HCT116 (cell line): ENCODE data around the gene PPTC7. TPM values are rescaled to one million over a fixed set of nuclear protein-coding genes. Genes with fewer than 3 reads are reported as not detected.

Source experiments
- ATAC-seq: fragments of 200-7000 bp; cut with Tn5 transposase; 2 replicates; pipeline ENCODE4 v1.9.1; 2020; ENCODE audit warnings: mild to moderate bottlenecking, moderate library complexity
- BruUV-seq: library from RNA; stranded (reverse); fragments of 400-500 nt; replicated peaks from 2 replicates; lab custom pipeline; 2021; lab: Mats Ljungman, UMichigan
- CTCF ChIA-PET: fragments of 300-600 bp; sonication (Branson Sonifier 250); formaldehyde crosslinking; loops from one replicate; lab custom pipeline; 2021; ENCODE audit warnings: antibody characterized with exemption; lab: Charles Lee
- POLR2A ChIA-PET: fragments of 300-600, 350-600 bp; sonication (Branson Sonifier 250); formaldehyde crosslinking; loops from one replicate; lab custom pipeline; 2021; ENCODE audit warnings: antibody characterized with exemption; lab: Charles Lee
- RAD21 ChIA-PET, 2 experiments: fragments of 300-600 bp; sonication (Branson Sonifier 250); formaldehyde crosslinking; loops; one replicate each; lab custom pipeline; 2023; ENCODE audit warnings: low total read pairs in 2 of 2; ENCODE audit not compliant: uncharacterized antibody in 2 of 2, unreplicated experiment in 2 of 2, low non-redundant PET in 1 of 2; lab: Charles Lee
- DNase-seq: peaks from one replicate; pipeline ENCODE4 v3.0.0-alpha.2; 2010; ENCODE audit warnings: low read depth, low spot score
- H2AFZ ChIP-seq: fragments of 200-600 bp; shearing (Covaris generic), sonication (generic); 2 replicates; pipeline ENCODE4 v1.6.1; 2017; ENCODE audit warnings: low read depth, mixed run types, mixed read lengths, antibody characterized with exemption, low read length; ENCODE audit not compliant: poor library complexity, severe bottlenecking
- H3K27ac ChIP-seq: 2 replicates; pipeline ENCODE4 v1.5.1; 2012; ENCODE audit warnings: low read depth, low read length
- H3K27me3 ChIP-seq: fragments of 200-600 bp; sonication (generic); 2 replicates; pipeline ENCODE4 v1.6.1; 2016; ENCODE audit warnings: mixed run types, low read length, mixed read lengths; ENCODE audit not compliant: insufficient read depth
- H3K36me3 ChIP-seq, 2 experiments: fragments of 200-500 bp in 1 of 2; fragments of 200-600 bp in 1 of 2; sonication (Bioruptor generic) in 1 of 2; sonication (generic) in 1 of 2; 2 replicates each; pipeline versions ENCODE4 v1.5.1 to v1.6.1; 2014 to 2016; ENCODE audit warnings: low read length in 2 of 2, inconsistent platforms in 1 of 2, mixed read lengths in 1 of 2, mixed run types in 1 of 2; ENCODE audit not compliant: insufficient read depth in 2 of 2, control insufficient read depth in 1 of 2
- H3K4me1 ChIP-seq, 2 experiments: fragments of 200-600 bp in 1 of 2; sonication (generic) in 1 of 2; 2 replicates each; pipeline versions ENCODE4 v1.5.1 to v1.6.1; 2012 to 2017; ENCODE audit warnings: low read length in 2 of 2, inconsistent platforms in 1 of 2, mild to moderate bottlenecking in 1 of 2, mixed read lengths in 1 of 2, mixed run types in 1 of 2, moderate library complexity in 1 of 2; ENCODE audit not compliant: insufficient read depth in 2 of 2, control insufficient read depth in 1 of 2
- H3K4me2 ChIP-seq: fragments of 200-600 bp; sonication (generic); 2 replicates; pipeline ENCODE4 v1.6.1; 2017; ENCODE audit warnings: mixed run types, low read length, mixed read lengths
- H3K4me3 ChIP-seq, 2 experiments: fragments of 200-600 bp in 1 of 2; sonication (generic) in 1 of 2; replicated peaks in 1 of 2; 2 replicates each; pipeline ENCODE4 v1.5.1; 2011 to 2016; ENCODE audit warnings: low read length in 2 of 2, control low read depth in 1 of 2, low read depth in 1 of 2, mild to moderate bottlenecking in 1 of 2, mixed read lengths in 1 of 2, mixed run types in 1 of 2
- H3K79me2 ChIP-seq: fragments of 200-600 bp; sonication (generic); 2 replicates; pipeline ENCODE4 v1.6.1; 2017; ENCODE audit warnings: mild to moderate bottlenecking, mixed run types, low read length, moderate library complexity, mixed read lengths; ENCODE audit not compliant: insufficient read depth
- H3K9ac ChIP-seq: fragments of 200-600 bp; sonication (generic); 2 replicates; pipeline ENCODE4 v1.6.1; 2016; ENCODE audit warnings: low read length, mixed read lengths
- H3K9me2 ChIP-seq: fragments of 200-600 bp; sonication (generic), shearing (Covaris generic); 2 replicates; pipeline ENCODE4 v1.6.1; 2017; ENCODE audit warnings: mixed run types, mild to moderate bottlenecking, moderate library complexity; ENCODE audit not compliant: insufficient read depth
- H3K9me3 ChIP-seq, 2 experiments: fragments of 200-500 bp in 1 of 2; fragments of 200-600 bp in 1 of 2; sonication (Bioruptor generic) in 1 of 2; sonication (generic) in 1 of 2; 2 replicates each; pipeline ENCODE4 v1.6.1; 2014 to 2017; ENCODE audit warnings: low read length in 2 of 2, mixed read lengths in 2 of 2, inconsistent platforms in 1 of 2, low read depth in 1 of 2, mild to moderate bottlenecking in 1 of 2, mixed run types in 1 of 2, moderate library complexity in 1 of 2; ENCODE audit not compliant: control insufficient read depth in 1 of 2, insufficient read depth in 1 of 2
- H4K20me1 ChIP-seq: fragments of 200-600 bp; sonication (generic), shearing (Covaris generic); 2 replicates; pipeline ENCODE4 v1.6.1; 2017; ENCODE audit warnings: mixed run types, mild to moderate bottlenecking, moderate library complexity; ENCODE audit not compliant: insufficient read depth
- ATF3 ChIP-seq: IDR thresholded peaks from 2 replicates; pipeline ENCODE4 v1.6.1; 2012
- CEBPB ChIP-seq: IDR thresholded peaks from 2 replicates; pipeline ENCODE4 v1.6.1; 2012; ENCODE audit warnings: low read depth
- CTCF ChIP-seq, 3 experiments: fragments of 200-600 bp in 1 of 3; sonication (generic) in 1 of 3; IDR thresholded peaks in 2 of 3; conservative IDR thresholded peaks in 1 of 3; 2 replicates each; pipeline ENCODE4 v1.5.1; 2012 to 2017; ENCODE audit warnings: low read depth in 2 of 3, low read length in 2 of 3, antibody characterized with exemption in 1 of 3, borderline replicate concordance in 1 of 3, control low read depth in 1 of 3, mild to moderate bottlenecking in 1 of 3, mixed read lengths in 1 of 3, mixed run types in 1 of 3, moderate library complexity in 1 of 3; ENCODE audit not compliant: insufficient read depth in 1 of 3
- EZH2 ChIP-seq: fragments of 200-600 bp; sonication (generic); IDR thresholded peaks from 2 replicates; pipeline ENCODE4 v1.6.1; 2017; ENCODE audit warnings: antibody characterized with exemption, mixed run types
- POLR2AphosphoS5 ChIP-seq: IDR thresholded peaks from 2 replicates; pipeline ENCODE4 v1.6.1; 2011; ENCODE audit warnings: mild to moderate bottlenecking, low read depth, low read length, moderate library complexity
- RAD21 ChIP-seq: IDR thresholded peaks from 2 replicates; pipeline ENCODE4 v1.6.1; 2012; ENCODE audit warnings: low read depth, mild to moderate bottlenecking
- SP1 ChIP-seq: IDR thresholded peaks from 2 replicates; pipeline ENCODE4 v1.6.1; 2012; ENCODE audit warnings: low read depth
- SRF ChIP-seq: IDR thresholded peaks from 2 replicates; pipeline ENCODE4 v1.6.1; 2012; ENCODE audit warnings: low read depth
- TCF7L2 ChIP-seq: IDR thresholded peaks from 2 replicates; pipeline ENCODE4 v1.7.0; 2011; ENCODE audit warnings: borderline replicate concordance, inconsistent platforms; ENCODE audit not compliant: insufficient read depth, insufficient read length; ENCODE audit errors: extremely low read depth
- intact Hi-C: fragments of 100-400 bp; cut with micrococcal nuclease; formaldehyde crosslinking; loops from 2 replicates; pipeline ENCODE4 v1.10.0; 2022
- total RNA-seq: library from RNA; stranded (reverse); gene quantifications from one replicate; pipeline ENCODE4 v1.2.1, GENCODE V29; 2021; ENCODE audit not compliant: unreplicated experiment
- TF ChIP-seq, protein P1 (sequence below): IDR thresholded peaks from 2 replicates; pipeline ENCODE4 v1.6.1; 2011; ENCODE audit warnings: mild to moderate bottlenecking, low read length, moderate library complexity; ENCODE audit not compliant: insufficient replicate concordance; ENCODE audit errors: extremely low read depth

The PPTC7 gene
- total RNA-seq, 1 experiment from 2014 or later = 25.2 TPM

DNA sequence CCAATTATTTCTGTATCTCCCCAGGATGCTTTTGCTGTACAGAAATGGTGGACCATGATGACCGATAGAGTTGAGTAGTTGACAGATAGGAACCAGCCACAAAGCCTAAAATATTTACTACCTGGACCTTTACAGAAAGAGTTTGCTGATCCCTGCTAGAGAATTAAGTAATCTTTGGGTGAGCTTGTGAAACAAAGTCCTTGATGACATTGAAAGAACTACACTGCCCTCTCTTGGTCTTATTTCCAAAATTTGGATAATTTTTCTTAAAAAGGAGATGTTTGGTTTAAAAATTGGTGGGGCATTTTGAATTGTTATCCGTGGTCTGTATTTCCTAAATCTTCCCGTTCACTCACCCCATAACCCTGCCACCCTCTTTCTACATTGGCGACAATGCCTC, 17.1 kb upstream of the PPTC7 start:
- H3K4me1 ChIP-seq = peaks cover 0 to 3% of the 10 kb centered on the region in 2 experiments; a peak in 1 of 4 replicates
- H3K36me3 ChIP-seq = no peaks in the 10 kb centered on the region
- no peak overlapping the region for H3K4me2 ChIP-seq
- RAD21 ChIA-PET = interaction anchor here in 1 of 2 experiments (0.7 to 1.5 kb wide), 3 partner anchors 87 to 220 kb away, joined by 3 to 4 read pairs (median 3); partner anchors contain the start of gene ARPC3
- TF ChIP-seq SP1 (no peak), ATF3 (no peak), CEBPB (peak; percentile 94), RAD21 (peak; percentile 94), CTCF (IDR thresholded peaks at IDR 0.05 in 2 of 3, conservative IDR thresholded peaks at IDR 0.05 in 1 of 3; ENCODE audit: borderline replicate concordance in 1 of 3, insufficient read depth in 1 of 3, low read depth in 2 of 3, low read length in 2 of 3) (peak in 2 of 3 experiments; percentile 52 to 94; a peak in 4 of 6 replicates)
- TF ChIP-seq, all 23 proteins: peak for 3
- peak; percentile 49; the same call in 1 of the 2 replicates for ATAC-seq
- Histone ChIP-seq H3K4me3 (no peak overlapping the region), H3K79me2 (no peaks in the 10 kb centered on the region), H3K9me3 (no peaks in the 10 kb centered on the region), H4K20me1 (no peaks in the 10 kb centered on the region), H2AFZ (peak overlapping the region; percentile 47), H3K9ac (no peak overlapping the region), H3K27me3 (no peaks in the 10 kb centered on the region), H3K9me2 (no peaks in the 10 kb centered on the region), H3K27ac (no peak overlapping the region)
- POLR2A ChIA-PET = interaction anchor here (1.5 to 2.9 kb wide), 2 partner anchors 131 to 150 kb away, joined by 5 to 10 read pairs; partner anchors contain the start of genes ARPC3, FAM216A and GPN3
- CTCF ChIA-PET = interaction anchor here (0.7 to 5.6 kb wide), 16 partner anchors 14 to 796 kb away, joined by 3 to 57 read pairs (median 5); partner anchors contain the start of genes ARPC3, FAM216A and GPN3
- DNase-seq = peak; percentile 55
- no TSS peak for BruUV-seq
- intact Hi-C loops = loop anchor here (1.0 to 10.0 kb wide), 2 partner anchors 48 to 285 kb away; no protein-coding TSS in a partner anchor

GRCh38 chr12:110599334-110599733, 16.2 kb upstream of the PPTC7 start:
- CTCF ChIA-PET = interaction anchor here (1.0 to 5.6 kb wide), 6 partner anchors 13 to 795 kb away, joined by 3 to 57 read pairs (median 22); partner anchors contain the start of genes ARPC3, FAM216A and GPN3
- no peak overlapping the region for H3K4me2 ChIP-seq
- RAD21 ChIA-PET = interaction anchor here in 1 of 2 experiments (1.5 kb wide), 1 partner anchor 149 kb away, joined by 4 read pairs; the partner anchor contains the start of gene ARPC3
- peaks cover 0 to 3% of the 10 kb centered on the region in 2 experiments; a peak in 1 of 4 replicates for H3K4me1 ChIP-seq
- no peaks in the 10 kb centered on the region for H3K9me3 ChIP-seq
- H3K9me2 ChIP-seq = no peaks in the 10 kb centered on the region
- H3K4me3 ChIP-seq = no peak overlapping the region
- ATAC-seq (no peak), DNase-seq (no peak)
- POLR2A ChIA-PET = interaction anchor here (1.3 kb wide), 1 partner anchor 131 kb away, joined by 4 read pairs; the partner anchor contains the start of genes FAM216A and GPN3
- no peaks in the 10 kb centered on the region for H4K20me1 ChIP-seq
- no peak overlapping the region for H2AFZ ChIP-seq
- intact Hi-C loops = no loop called here
- H3K79me2 ChIP-seq = no peaks in the 10 kb centered on the region
- no peaks in the 10 kb centered on the region for H3K36me3 ChIP-seq
- BruUV-seq = no TSS peak
- H3K27me3 ChIP-seq = no peaks in the 10 kb centered on the region
- H3K27ac ChIP-seq = no peak overlapping the region
- H3K9ac ChIP-seq = no peak overlapping the region
- TF ChIP-seq EZH2 (no peak), ATF3 (no peak), TCF7L2 (no peak), SRF (no peak), POLR2AphosphoS5 (no peak)
- TF ChIP-seq, protein P1, sequence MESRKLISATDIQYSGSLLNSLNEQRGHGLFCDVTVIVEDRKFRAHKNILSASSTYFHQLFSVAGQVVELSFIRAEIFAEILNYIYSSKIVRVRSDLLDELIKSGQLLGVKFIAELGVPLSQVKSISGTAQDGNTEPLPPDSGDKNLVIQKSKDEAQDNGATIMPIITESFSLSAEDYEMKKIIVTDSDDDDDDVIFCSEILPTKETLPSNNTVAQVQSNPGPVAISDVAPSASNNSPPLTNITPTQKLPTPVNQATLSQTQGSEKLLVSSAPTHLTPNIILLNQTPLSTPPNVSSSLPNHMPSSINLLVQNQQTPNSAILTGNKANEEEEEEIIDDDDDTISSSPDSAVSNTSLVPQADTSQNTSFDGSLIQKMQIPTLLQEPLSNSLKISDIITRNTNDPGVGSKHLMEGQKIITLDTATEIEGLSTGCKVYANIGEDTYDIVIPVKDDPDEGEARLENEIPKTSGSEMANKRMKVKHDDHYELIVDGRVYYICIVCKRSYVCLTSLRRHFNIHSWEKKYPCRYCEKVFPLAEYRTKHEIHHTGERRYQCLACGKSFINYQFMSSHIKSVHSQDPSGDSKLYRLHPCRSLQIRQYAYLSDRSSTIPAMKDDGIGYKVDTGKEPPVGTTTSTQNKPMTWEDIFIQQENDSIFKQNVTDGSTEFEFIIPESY = no peak
